HuH-7.5 (cell line): ENCODE measurements around the gene HPX.
A peak's percentile ranks its signal among the peaks of the same experiment; 100 is the strongest.

ENCODE experiments used
- DNase-seq: peaks from one replicate; pipeline ENCODE4 v3.0.0; 2011; ENCODE audit warnings: low spot score

The HPX gene, protein sequence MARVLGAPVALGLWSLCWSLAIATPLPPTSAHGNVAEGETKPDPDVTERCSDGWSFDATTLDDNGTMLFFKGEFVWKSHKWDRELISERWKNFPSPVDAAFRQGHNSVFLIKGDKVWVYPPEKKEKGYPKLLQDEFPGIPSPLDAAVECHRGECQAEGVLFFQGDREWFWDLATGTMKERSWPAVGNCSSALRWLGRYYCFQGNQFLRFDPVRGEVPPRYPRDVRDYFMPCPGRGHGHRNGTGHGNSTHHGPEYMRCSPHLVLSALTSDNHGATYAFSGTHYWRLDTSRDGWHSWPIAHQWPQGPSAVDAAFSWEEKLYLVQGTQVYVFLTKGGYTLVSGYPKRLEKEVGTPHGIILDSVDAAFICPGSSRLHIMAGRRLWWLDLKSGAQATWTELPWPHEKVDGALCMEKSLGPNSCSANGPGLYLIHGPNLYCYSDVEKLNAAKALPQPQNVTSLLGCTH

DNA sequence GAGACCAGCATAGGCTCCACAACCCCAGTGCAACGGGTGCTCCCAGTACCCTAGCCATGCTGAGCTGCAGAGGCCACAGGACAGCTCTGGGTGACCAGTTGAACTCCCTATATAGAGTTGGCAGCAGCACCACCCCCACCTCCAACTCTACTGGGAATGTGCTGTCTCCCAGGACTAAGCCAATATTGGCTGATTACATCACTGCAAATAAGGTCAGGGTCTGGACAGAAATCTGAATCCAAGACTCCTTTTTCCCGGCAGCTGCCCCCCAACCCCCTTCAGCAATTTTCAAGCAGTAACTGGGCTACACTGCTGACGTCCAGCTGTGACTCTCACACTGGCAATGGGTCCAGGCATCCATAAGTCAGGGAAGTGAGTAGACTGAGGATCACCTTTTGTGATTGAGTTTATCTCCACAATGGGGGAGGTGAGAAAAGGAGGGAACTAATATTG lies at the start of gene HPX:
Gene HPX, minus strand, starts transcription at position 82 of the 453 bp plus-strand sequence. Its CDS starts 24 bp downstream, at position 58.
- DNase-seq: peak; percentile 41

DNA sequence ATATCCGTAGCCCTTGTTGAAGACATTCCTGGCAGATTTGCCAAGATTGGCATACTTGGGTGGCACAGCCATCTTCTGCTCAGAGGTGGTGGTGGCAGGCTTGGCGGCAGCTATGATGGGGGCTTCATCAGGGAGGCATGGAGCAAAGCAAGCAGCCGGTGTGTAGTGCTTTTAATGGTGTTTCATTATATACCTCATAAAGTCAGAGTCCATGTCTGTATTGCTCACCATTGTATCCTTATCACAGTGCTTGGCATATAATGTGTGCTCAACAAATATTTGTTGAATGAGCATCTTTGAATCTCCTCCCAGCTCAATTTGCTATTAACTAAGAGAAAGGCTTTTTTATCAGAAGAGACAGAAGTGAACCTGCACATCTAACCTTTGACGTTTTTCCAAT lies 48.5 kb upstream of the HPX start:
- no peak for DNase-seq

DNA sequence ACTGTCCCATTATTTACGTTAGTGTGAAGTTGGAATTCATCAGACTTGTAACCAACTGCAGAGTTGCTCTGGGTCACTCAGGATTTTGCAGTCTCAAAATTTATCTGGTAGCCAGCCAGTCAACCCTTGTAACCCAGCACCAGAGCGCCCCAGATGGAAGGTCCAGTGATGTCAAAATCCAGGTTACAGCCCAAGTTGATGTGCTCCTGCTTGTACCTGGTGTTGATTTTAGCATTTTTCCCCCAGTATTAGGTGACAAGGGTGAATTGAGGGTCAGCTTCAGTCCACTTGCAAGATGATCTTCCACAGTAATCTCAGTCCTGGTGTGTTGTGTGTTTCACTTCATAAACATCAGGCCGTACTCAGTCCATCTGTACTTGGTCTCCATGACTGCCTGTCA lies 48.0 kb upstream of the HPX start:
- no peak for DNase-seq

DNA sequence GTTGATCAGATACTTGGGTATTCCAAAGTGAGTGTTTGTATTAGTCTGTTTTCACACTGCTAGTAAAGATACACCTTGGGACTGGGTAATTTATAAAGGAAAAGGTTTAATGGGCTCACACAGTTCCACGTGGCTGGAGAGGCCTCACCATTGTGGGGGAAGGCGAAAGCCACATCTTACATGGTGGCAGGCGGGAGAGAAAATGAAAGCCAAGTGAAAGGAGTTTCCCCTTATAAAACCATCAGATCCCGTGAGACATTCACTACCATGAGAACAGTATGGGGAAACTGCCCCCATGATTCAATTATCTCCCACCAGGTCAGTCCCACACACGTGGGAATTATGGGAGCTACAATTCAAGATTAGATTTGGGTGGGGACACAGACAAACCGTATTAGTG lies 47.6 kb upstream of the HPX start:
- DNase-seq: no peak

DNA sequence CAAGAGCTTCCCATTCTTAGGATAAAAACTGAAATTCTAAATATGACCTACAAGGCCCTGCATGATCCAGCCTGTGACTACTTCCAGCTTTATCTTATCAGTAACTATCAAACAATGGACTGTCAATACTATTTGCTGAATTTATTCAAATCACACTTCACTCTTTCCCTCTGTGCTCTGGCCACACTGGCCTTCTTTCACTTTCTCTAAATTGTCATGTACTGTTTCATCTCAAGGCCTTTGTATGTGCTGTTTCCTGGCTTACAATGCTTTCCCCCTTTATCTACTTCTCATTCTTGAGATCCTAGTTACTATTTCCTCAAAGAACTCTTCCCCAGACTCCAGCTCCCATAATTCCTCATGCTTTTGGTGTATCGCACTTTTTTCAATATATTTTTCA lies 46.2 kb upstream of the HPX start:
- no peak for DNase-seq

DNA sequence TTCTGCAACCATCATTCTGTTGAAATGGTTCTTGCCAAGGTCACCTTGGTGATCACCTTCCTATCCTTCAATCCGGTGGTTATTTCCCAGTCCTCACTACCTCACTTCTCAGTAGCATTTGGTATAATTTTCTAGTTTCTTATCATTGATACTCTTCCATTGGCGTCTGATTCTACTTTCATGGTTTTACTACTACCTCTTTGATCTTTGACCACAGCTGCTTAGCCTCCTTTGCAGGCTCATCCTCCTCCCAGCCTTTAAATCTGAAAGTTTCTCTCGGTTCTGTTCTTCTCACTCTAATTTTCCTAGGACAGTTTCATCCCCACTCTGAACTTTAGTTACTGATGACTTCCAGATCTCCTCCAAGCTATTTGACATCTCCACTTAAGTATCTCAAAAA lies 45.5 kb upstream of the HPX start:
- no peak for DNase-seq

DNA sequence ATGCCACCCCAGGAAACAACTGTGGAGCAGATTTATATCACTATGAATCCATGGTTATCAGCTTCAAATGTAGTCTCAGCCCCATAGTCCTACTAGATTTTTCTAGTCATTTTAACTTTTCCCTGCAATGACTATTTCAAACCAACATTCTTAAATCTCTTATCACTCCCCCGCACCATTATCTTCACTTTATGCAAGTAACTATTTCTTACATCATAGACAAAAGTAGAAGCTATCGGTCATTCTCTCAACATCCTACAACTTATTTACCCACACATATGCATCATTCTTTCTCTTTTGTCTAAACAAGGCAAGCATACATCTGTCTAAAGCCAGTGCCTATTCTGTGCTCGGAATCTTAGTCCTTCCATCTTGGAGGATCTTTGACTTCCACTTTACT lies 44.9 kb upstream of the HPX start:
- DNase-seq: no peak

DNA sequence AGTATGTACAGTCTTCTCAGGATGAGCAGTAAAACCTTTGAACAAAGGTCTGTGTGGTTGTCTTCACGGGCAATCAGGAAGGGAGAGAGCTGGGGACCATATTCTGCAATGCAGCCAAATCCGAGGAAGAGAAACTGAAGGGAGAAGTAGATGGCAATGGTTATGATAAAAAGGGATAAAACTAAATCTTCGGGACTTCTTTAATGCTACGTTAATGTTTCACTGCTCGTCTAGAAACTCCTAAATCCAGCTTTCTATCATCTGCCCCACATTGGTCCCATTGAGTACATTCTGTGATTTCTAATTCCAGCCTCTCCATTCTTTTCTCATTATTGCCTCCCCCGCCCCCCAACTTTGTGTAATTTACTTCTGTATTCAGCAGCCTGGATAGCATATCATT lies 42.2 kb upstream of the HPX start:
- DNase-seq: no peak

DNA sequence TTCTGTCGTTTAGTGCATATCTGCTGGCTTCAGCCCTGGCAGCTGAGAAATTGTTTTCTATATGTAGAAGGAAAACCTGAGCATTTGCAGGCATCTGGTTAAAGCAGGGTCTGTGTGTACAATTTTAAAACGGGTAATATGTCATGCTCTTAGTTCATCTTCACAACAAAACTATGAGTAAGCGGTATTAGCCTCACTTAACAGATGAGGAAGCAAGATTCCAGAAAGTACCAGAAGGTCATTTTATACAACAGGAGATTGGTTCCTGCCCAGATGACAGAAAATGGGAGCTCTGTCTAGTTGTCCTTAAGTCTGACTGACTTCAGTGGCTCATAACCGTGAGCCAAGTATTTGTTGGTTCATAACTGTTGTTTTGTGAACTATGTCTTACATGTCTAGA lies 41.7 kb upstream of the HPX start:
- DNase-seq: no peak

DNA sequence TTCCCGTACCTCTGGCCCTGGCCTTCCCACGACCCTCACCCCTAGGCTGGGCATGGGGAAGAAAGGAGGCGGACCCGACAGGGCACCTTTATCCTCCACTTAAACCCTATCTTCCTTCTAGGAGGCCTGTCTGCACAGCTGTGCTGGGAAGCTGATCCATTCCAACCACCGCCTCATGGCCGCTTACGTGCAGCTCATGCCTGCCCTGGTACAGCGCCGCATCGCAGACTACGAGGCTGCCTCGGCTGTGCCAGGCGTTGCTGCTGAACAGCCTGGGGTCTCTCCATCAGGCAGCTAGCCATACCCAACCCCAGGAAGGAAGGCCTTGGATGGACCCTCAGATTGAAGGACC lies 41.1 kb upstream of the HPX start:
- no peak for DNase-seq

DNA sequence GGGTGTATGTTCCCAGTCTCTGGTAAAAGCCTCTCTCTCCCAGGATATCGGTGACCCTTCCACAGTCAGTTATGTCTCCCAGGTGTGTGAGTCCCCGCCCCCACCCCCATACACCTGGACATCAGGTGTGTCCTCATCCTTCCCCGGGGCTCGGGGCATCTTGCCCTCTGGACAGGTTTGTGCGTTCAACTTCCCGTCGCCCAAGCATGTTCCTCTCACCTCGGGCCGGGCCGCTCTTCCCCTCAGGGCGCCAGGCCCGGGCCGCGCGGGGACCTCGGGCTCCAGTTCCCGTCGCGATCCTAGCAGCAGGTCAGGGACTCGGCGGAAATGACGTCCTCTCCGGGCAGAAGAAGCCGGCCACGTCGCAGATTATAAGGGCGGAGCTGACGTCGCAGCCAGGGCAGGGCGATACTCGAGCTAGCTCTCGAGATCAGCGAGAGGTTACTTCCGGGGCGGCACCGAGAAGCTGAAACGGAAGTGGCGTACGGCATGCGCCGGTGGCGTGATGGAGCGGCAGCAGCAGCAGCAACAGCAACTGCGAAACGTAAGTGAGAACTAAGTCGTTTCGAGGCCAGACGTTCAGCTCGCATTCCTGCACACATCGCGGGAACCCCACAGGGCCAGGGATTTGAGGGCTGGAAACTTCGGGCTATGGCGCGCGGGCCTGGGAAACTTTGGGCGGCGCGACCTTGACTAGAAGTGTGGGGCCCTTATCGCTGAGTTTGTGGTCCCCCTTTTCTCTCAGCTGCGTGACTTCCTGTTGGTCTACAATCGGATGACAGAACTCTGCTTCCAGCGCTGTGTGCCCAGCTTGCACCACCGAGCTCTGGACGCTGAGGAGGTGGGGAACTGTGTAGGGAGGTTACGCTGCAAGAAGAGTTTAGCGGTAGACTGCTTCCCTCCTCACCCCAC lies 40.5 kb upstream of the HPX start, which contains the start of the genes ARFIP2 and TIMM10B:
Gene ARFIP2, minus strand, starts transcription at position 320 of the 912 bp plus-strand sequence. CDS start 910 bp downstream, outside the sequence.
Gene TIMM10B, plus strand, starts transcription at position 490 of the 912 bp plus-strand sequence. Its CDS starts 16 bp downstream, at position 506.
- DNase-seq: peak; percentile 88

DNA sequence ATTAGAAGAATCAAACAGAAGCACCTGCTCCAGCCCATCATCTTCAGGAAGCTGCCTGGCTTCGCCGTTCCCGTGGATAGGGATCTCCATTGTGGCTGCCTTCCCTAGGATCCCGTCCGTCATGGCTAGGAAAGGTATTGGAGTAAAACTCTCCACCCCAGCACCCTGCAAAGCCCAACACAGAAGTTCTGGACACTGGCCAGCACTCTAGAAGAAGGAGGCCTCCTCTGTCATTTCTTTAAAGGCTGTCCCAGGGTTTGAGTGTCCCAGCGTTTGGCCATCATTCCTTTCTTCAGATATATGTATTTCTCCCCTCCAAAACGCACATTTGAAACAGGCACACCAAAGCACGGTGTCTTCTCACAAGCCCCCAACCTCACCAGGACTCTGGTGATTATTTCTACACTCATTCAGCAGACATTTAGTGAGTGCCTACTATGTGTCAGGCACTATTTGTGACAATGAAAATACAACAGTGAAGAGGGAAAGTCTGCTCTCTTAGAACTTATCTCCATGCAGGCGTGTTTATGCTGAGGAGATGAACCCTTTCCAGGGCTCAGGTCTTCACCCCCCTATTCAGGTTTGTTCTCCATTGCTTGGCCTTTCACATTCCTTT lies 39.6 kb upstream of the HPX start:
- no peak for DNase-seq

DNA sequence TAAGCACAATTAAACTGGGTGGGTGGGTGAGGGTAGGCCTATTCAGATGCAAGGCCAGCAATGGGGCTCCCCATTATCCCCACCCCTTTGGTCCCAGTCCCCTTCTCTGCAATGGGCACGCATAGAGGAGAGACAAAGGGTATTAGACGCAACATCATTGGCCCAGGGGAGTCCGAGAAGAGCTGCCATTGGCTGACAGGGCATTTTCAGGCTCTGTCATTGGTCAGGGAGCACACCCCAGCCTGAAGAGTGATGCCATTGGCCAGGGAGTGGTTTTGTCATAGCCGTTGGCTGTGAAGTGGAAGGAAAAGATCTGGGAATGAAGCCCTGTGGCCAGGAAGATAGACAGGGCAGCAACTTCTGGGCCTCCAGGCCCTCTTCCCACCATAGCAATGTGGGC lies 35.8 kb upstream of the HPX start:
- DNase-seq: no peak

DNA sequence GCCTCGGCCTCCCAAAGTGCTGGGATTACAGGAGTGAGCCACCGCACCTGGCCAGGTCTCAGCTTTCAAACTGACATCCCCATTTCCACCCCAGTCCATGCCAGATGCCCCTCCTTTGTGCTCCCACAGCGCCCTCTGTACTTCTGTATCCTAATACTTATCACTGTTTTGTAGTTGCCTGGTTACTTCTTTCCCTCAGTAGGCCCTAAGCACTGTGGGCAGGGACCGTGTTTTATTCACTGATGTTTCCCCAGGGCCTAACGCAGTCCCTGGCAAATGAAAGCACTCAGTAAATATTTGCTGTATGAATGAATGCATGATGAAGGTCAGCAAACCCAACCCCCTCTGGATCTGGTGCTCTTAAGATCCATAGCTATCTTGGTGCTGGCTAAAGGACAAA lies 35.1 kb upstream of the HPX start:
- no peak for DNase-seq

DNA sequence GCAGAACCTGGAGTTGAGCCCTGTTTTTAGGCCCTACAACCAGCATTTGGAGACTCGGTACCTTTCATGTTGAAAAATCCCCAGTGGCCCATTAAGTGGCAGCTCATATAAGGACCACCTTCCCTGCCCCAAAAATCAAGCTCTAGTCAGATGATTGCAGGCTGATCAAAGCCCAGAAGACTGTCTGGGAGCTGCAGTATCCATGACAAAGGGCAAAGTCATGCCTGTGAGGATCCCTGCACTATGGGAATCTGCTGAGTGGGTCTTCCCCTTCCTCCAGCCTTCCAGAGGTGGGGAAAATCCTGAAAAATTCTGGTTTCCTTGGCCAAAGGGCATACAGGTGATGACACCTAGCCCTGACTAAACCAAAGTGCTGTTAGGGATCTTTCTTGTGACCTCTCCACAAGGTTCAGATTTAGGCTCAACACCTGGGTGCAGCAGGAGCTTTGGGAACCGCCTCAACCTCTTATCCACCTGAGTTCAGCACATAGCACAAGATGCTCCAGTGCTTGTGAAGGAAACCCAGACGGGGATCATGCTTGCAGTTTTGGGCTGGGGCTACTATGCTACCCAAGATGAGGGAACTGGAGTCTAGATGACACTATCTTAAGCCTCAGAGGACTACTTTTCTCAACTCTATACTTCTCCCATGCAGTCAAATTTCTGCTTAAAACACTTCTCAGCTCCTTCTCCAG lies 34.2 kb upstream of the HPX start:
- no peak for DNase-seq

DNA sequence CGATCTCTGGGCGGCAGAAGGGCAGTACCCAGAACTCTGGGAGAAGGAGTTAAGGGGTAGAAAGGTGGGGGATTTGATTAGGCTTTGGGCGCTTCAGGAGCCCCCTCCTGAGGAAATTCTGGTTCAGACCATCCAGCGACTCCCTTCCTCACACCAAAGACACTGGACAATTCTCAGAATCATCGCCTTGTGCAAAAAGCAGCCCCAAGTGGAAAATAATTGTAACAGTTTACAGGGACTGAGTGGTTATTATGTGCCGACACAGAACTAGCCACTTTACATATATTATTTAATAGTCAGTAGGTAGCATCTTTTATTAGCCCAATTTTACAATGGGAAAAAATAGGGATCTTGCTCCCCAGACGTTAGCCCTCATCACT lies 33.6 kb upstream of the HPX start:
- no peak for DNase-seq

DNA sequence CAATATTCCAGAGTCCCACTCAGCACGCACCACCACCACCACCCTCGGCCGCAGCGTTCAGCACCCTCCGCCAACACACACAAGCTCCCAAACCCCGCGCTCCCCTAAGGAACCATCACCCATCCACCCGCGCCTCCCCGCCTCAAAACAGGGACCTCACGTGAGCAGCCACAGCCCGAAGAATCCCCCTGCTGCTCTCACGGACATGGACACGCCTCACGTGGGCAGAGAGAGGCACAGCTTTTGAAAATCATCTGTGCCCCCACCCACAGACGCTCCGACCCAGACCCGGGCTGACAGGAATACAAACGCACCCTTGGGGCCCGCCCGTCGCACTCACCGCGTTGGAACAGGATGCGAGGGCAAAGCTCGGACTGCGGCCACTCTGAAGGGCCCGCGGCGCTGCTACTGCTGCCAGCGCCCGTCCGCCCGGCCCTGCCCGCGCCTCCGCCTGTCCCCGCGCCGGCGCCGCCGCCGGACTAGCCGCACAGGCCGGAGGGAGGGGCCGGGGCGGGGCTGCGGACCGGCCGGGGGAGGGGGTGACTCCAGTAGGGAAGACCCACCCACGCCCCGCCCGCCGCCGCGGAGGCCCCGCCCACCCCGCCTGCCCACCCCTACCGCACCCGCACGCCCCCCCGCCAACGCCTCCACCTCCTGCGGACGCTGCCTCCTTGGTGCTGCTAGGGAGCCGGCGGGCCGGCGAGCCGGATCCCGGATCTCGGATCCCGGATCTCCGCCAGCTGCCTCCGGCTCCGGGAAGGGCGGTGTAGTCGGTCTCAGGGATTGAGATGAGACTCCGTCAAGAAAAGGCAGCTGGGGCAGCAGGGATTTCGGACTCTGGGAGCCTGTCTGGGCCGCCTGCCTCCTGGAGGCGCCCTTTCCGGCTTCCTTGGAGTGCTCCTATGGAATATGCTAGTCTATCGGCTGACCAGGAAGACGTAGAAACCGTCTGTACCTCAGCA lies 32.9 kb upstream of the HPX start, which contains the start of gene TRIM3:
Gene TRIM3, minus strand, starts transcription at position 491 of the 962 bp plus-strand sequence. CDS start 8,246 bp downstream, outside the sequence.
- peak; percentile 83 for DNase-seq

DNA sequence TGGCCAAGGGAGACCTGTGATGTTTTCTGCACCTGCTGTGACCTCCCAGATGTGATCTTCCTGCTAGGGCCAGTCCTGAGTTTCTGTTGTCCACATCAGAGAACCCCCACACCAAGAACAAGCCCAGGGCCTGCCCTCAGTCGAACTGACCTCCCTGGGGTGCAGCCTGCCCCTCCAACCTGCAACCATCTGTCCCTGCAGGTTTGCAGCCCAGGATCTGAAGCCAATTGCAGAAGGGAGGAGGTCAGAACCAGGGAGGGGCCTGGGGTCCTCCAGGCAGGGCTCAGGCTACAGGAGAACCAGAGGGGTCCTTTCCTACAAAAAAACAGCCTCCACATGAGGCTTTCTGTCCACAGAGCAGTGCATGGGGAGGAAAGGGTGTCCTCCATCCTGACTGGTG lies 32.1 kb upstream of the HPX start:
- no peak for DNase-seq

DNA sequence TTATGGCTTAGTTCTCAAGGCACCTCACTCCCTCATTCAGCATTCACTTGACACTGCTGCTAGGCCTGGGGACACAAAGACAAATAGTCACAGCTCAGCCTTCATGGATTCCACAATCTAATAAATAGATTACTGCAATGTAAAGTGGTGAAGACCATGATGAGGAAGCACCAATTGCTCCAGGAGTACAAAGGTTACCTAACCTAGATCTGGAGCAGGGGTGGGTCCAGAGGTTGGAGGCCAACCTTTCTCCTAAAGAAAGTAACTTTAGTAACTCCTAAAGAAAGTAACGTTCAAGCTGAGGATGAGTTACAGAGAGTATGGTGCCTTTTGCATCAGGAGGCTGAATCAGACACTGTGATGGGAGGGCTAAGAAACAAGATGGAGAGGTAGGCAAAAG lies 28.8 kb upstream of the HPX start:
- no peak for DNase-seq

DNA sequence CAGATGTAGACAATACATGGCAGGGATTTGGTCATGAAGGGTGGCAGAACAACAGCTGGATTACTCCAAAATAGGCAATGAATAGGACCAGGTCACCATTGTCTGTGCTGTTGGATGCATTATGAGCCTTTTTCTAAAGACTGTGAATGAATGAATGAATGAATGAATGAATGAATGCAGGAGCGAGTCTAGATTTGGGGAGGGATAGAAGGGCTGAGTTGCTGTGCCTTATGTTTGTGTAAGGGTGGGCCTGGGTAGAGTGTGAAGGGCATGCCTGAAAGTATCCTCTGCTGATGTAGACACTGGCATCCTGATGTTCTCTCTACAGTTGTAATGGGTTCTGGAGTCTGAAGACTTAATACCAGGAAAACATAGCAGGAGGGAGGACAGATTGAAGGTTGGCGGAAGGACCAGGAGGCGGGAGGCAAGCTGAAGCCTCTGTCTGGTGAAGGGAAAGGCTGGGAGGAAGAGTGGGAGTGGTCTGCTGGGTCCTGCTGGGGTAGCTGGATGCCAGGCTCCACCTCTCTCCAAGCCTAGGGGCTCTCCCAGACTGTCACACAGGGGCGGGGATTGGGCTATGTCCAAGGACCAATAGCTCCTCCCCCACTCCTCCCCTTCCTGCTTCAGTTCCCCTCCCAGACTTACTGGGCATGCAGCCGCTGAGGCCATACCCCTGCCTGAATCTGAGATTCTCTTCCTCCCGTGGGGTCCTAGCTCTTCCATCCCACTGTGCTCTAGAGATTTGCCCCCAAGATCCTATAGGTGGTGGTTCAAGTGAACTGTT lies 28.1 kb upstream of the HPX start:
- peak; percentile 53 for DNase-seq
